ENCODE measurements around the gene ALG12. TPM values are rescaled to one million over a fixed set of nuclear protein-coding genes. Genes with fewer than 3 reads are reported as not detected.

The ALG12 gene
- 26.5 to 29.2 TPM (median 26.7 TPM) in 3 replicates for total RNA-seq (2021)
- percentile 50 among the genes with signal in this experiment for Bru-seq, nascent RNA
- long read RNA-seq, experiment 1, full-length matches to known transcripts, result 68 of 98 reads
- long read RNA-seq, experiment 1, partial matches to known transcripts, result 10 of 98 reads
- long read RNA-seq, experiment 1, other reads (novel, unspliced or antisense), result 20 of 98 reads
- long read RNA-seq, experiment 2, full-length matches to known transcripts, result 20 of 54 reads
- long read RNA-seq, experiment 2, partial matches to known transcripts, result 14 of 54 reads
- long read RNA-seq, experiment 2, other reads (novel, unspliced or antisense), result 20 of 54 reads
- long read RNA-seq, experiment 3, full-length matches to known transcripts, result 26 of 31 reads
- long read RNA-seq, experiment 3, partial matches to known transcripts, result 2 of 31 reads
- long read RNA-seq, experiment 3, other reads (novel, unspliced or antisense), result 3 of 31 reads

- ChIA-PET CTCF (interaction anchor here (0.8 to 2.1 kb wide), 4 partner anchors 17 to 289 kb away, joined by 3 to 8 read pairs (median 4); no protein-coding TSS in a partner anchor), POLR2A (no interaction called here)
- ATAC-seq (peak; percentile 95), DNase-seq (ENCODE audit: low spot score) (peak; percentile 98)
- H3K27ac Mint-ChIP-seq, result no peak within 1 kb of the TSS; the same call in 1 of the 2 replicates
- no peaks in the 10 kb centered on the region for H3K27me3 Mint-ChIP-seq (ENCODE audit: low read depth)
- H3K9me3 Mint-ChIP-seq, result no peaks in the 10 kb centered on the region
- H3K4me1 Mint-ChIP-seq, result peaks cover 5% of the 10 kb centered on the region
- H3K4me3 Mint-ChIP-seq, result peak within 1 kb of the TSS; percentile 78
- peaks cover 7% of the 10 kb centered on the region; the same call in 1 of the 2 replicates for H3K36me3 Mint-ChIP-seq
- TF ChIP-seq ZSCAN18 (CRISPR knock-in tag; IDR thresholded peaks at IDR 0.05) (no peak), ZNF416 (CRISPR knock-in tag; IDR thresholded peaks at IDR 0.05) (0 out of 2 replicates have a peak, but pooled peaks have one; percentile 31), ATF3 (CRISPR knock-in tag; conservative IDR thresholded peaks at IDR 0.05) (no peak), ZNF317 (CRISPR knock-in tag; IDR thresholded peaks at IDR 0.05; ENCODE audit: borderline replicate concordance, low read depth) (0 out of 2 replicates have a peak, but pooled peaks have one; percentile 37), MYBL2 (CRISPR knock-in tag; IDR thresholded peaks at IDR 0.05) (peak; percentile 62; the same call in 1 of the 2 replicates), SMAD4 (CRISPR knock-in tag; IDR thresholded peaks at IDR 0.05) (no peak), ETV6 (CRISPR knock-in tag; IDR thresholded peaks at IDR 0.05) (0 out of 2 replicates have a peak, but pooled peaks have one; percentile 49), ZNF263 (CRISPR knock-in tag; IDR thresholded peaks at IDR 0.05; ENCODE audit: low read depth) (0 out of 2 replicates have a peak, but pooled peaks have one; percentile 45), HMGXB4 (CRISPR knock-in tag; IDR thresholded peaks at IDR 0.05) (peak; percentile 84; the same call in 1 of the 2 replicates), ZNF232 (CRISPR knock-in tag; IDR thresholded peaks at IDR 0.05) (0 out of 2 replicates have a peak, but pooled peaks have one; percentile 10), ZNF219 (CRISPR knock-in tag; IDR thresholded peaks at IDR 0.05; ENCODE audit: borderline replicate concordance) (no peak), TEAD1 (CRISPR knock-in tag; IDR thresholded peaks at IDR 0.05) (peak; percentile 24), NFYB (CRISPR knock-in tag; conservative IDR thresholded peaks at IDR 0.05; ENCODE audit: low read depth) (peak; percentile 86), CBFB (CRISPR knock-in tag; IDR thresholded peaks at IDR 0.05; ENCODE audit: low read depth) (0 out of 2 replicates have a peak, but pooled peaks have one; percentile 50), E2F5 (CRISPR knock-in tag; IDR thresholded peaks at IDR 0.05) (peak; percentile 68; the same call in 1 of the 2 replicates), ELF4 (CRISPR knock-in tag; IDR thresholded peaks at IDR 0.05; ENCODE audit: low read depth) (no peak), MXD4 (CRISPR knock-in tag; IDR thresholded peaks at IDR 0.05; ENCODE audit: borderline replicate concordance) (no peak), SP1 (CRISPR knock-in tag; conservative IDR thresholded peaks at IDR 0.05) (peak; percentile 88), ZNF425 (CRISPR knock-in tag; conservative IDR thresholded peaks at IDR 0.05) (no peak), ZBTB43 (CRISPR knock-in tag; IDR thresholded peaks at IDR 0.05) (0 out of 2 replicates have a peak, but pooled peaks have one; percentile 57), GTF2I (CRISPR knock-in tag; conservative IDR thresholded peaks at IDR 0.05) (no peak), USF2 (CRISPR knock-in tag; IDR thresholded peaks at IDR 0.05) (peak; percentile 31; the same call in 1 of the 2 replicates)
Measured at GRCh38 chr22:49917974-49918910, at the start of gene ALG12, which contains the start of gene CRELD2. Gene ALG12 (minus strand): TSS chr22:49918438. CDS start chr22:49913765, 4,673 bp downstream. Gene CRELD2 (plus strand): TSS chr22:49918634. CDS start chr22:49918770, 136 bp downstream.

Measured in WTC11 (cell line).